ENCODE results near the gene OLFML1.

DNA sequence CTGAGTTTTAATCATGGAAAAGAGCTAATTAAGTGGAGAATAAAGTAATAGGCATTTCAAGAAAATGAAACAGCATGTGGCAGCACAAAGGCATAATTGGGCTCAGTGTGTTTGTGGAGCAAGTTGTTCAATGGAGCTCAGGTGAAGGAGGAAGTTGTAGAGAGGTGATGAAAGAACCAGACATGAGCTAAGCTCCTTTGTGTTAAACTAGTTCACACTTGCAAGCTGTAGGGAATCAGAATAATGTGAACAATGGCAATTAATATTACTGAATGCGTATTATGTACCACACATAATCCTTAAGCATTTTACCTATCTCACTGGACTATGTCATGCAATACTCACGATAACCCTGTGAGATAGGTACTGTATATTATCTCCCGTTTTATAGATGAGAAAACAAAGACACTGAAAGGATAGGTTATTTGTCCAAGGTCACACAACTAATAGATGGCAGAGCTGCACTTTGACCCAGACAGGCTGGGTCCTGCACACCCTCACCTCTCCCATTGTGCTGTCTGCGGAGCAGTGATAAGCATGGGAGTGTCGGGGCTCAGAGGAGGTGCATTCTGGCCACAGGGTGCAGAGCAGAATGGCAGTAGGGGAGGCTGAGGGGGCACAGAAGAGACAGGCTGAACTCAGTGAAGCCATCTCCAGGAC, 8.9 kb downstream of the OLFML1 start:
- no peak for TF ChIP-seq EP300 (IDR thresholded peaks at IDR 0.05)
- no peak for TF ChIP-seq POLR2A (IDR thresholded peaks at IDR 0.05)
